ENCODE results near the gene PPTC7. TPM values are rescaled to one million over a fixed set of nuclear protein-coding genes. Genes with fewer than 3 reads are reported as not detected.
"Not testable (repeated sequence)": the region's sequence is repeated elsewhere in the genome, so short reads cannot be mapped to it uniquely, and the experiment has no call there.

PPTC7 gene
- total RNA-seq, 1 experiment from 2014 or later, result 18.3 TPM

- Histone ChIP-seq H4K20me1 (ENCODE audit: insufficient read depth) (no peaks in the 10 kb centered on the region; the same call in none of the 2 replicates), H2AFZ (no peak overlapping the region), H3K9me3 (ENCODE audit: insufficient read depth, low read depth) (no peaks in the 10 kb centered on the region), H3F3A (ENCODE audit: insufficient read depth, low read depth) (peaks cover 17% of the 10 kb centered on the region; the same call in 1 of the 2 replicates), H3K9me2 (ENCODE audit: insufficient read depth) (no peaks in the 10 kb centered on the region), H3K79me2 (ENCODE audit: low read depth) (peaks cover 39% of the 10 kb centered on the region), H3K27ac (0 out of 2 replicates have a peak overlapping the region, but pooled peaks have one; percentile 11), H3K4me3 (no peak overlapping the region), H3K27me3 (ENCODE audit: insufficient read depth, low read depth) (no peaks in the 10 kb centered on the region), H3K36me3 (ENCODE audit: low read depth) (peaks cover 11% of the 10 kb centered on the region; the same call in 1 of the 2 replicates), H3K4me1 (replicated peaks; ENCODE audit: insufficient read depth) (peaks cover 13% of the 10 kb centered on the region), H3K4me2 (no peak overlapping the region)
- POLR2A ChIA-PET (ENCODE audit: unreplicated experiment), result no interaction called here
- no peak for TF ChIP-seq CTCF (conservative IDR thresholded peaks at IDR 0.05)
- no peak for TF ChIP-seq EZH2 (IDR thresholded peaks at IDR 0.05; ENCODE audit: low read depth)
- intact Hi-C loops (cut with micrococcal nuclease; ENCODE audit: unreplicated experiment), result loop anchor here (2.0 to 5.0 kb wide), 2 partner anchors 39 to 44 kb away; partner anchors contain the start of genes RAD9B and VPS29
- CTCF ChIA-PET, result interaction anchor here (0.6 kb wide), 2 partner anchors 34 to 46 kb away, joined by 3 to 6 read pairs; no protein-coding TSS in a partner anchor
- BruUV-seq (replicated peaks), result no TSS peak
- DNase-seq, result no peak
Measured at GRCh38 chr12:110545812-110546211, 37.3 kb downstream of the PPTC7 start.

GRCh38 chr12:110545259-110545658 is 37.9 kb downstream of the PPTC7 start:
- H3K36me3 ChIP-seq (ENCODE audit: low read depth); H3K4me2 ChIP-seq; H3K9me3 ChIP-seq (ENCODE audit: insufficient read depth, low read depth); POLR2A ChIA-PET (ENCODE audit: unreplicated experiment); H3K9me2 ChIP-seq (ENCODE audit: insufficient read depth); H4K20me1 ChIP-seq (ENCODE audit: insufficient read depth); H2AFZ ChIP-seq; H3K27me3 ChIP-seq (ENCODE audit: insufficient read depth, low read depth); H3K4me3 ChIP-seq; H3K27ac ChIP-seq: not testable (repeated sequence)
- H3F3A ChIP-seq (ENCODE audit: insufficient read depth, low read depth), result peaks cover 17% of the 10 kb centered on the region; the same call in 1 of the 2 replicates
- peak; percentile 34 to 61 for DNase-seq
- H3K4me1 ChIP-seq (replicated peaks; ENCODE audit: insufficient read depth), result peaks cover 13% of the 10 kb centered on the region
- peaks cover 39% of the 10 kb centered on the region for H3K79me2 ChIP-seq (ENCODE audit: low read depth)
- BruUV-seq (replicated peaks), result TSS peak; percentile 23
- CTCF ChIA-PET, result interaction anchor here (0.6 kb wide), 1 partner anchor 46 kb away, joined by 3 read pairs; no protein-coding TSS in a partner anchor
- intact Hi-C loops (cut with micrococcal nuclease; ENCODE audit: unreplicated experiment), result loop anchor here (5.0 kb wide), 1 partner anchor 43 kb away; the partner anchor contains the start of genes RAD9B and VPS29

- H3K36me3 ChIP-seq (ENCODE audit: low read depth), result peaks cover 19% of the 10 kb centered on the region
- no peak overlapping the region for H2AFZ ChIP-seq
- peaks cover 13% of the 10 kb centered on the region for H3K4me1 ChIP-seq (replicated peaks; ENCODE audit: insufficient read depth)
- ChIA-PET CTCF (no interaction called here), POLR2A (ENCODE audit: unreplicated experiment) (interaction anchor here (0.6 kb wide), 1 partner anchor 32 kb away, joined by 10 read pairs; no protein-coding TSS in a partner anchor)
- no peak overlapping the region for H3K4me3 ChIP-seq
- H3K27ac ChIP-seq, result no peak overlapping the region
- H3K79me2 ChIP-seq (ENCODE audit: low read depth), result peaks cover 39% of the 10 kb centered on the region
- no TSS peak for BruUV-seq (replicated peaks)
- H3K4me2 ChIP-seq, result no peak overlapping the region
- H3K27me3 ChIP-seq (ENCODE audit: insufficient read depth, low read depth), result no peaks in the 10 kb centered on the region
- no peak for TF ChIP-seq CTCF (conservative IDR thresholded peaks at IDR 0.05)
- no peak for TF ChIP-seq EZH2 (IDR thresholded peaks at IDR 0.05; ENCODE audit: low read depth)
- H4K20me1 ChIP-seq (ENCODE audit: insufficient read depth), result no peaks in the 10 kb centered on the region; the same call in none of the 2 replicates
- peaks cover 17% of the 10 kb centered on the region; the same call in 1 of the 2 replicates for H3F3A ChIP-seq (ENCODE audit: insufficient read depth, low read depth)
- H3K9me2 ChIP-seq (ENCODE audit: insufficient read depth), result no peaks in the 10 kb centered on the region
- no peaks in the 10 kb centered on the region for H3K9me3 ChIP-seq (ENCODE audit: insufficient read depth, low read depth)
- intact Hi-C loops (cut with micrococcal nuclease; ENCODE audit: unreplicated experiment), result no loop called here
- DNase-seq, result no peak
Measured at GRCh38 chr12:110543965-110544364, 39.2 kb downstream of the PPTC7 start.
